ENCODE data around the gene NANOS3. TPM values are rescaled to one million over a fixed set of nuclear protein-coding genes. Genes with fewer than 3 reads are reported as not detected.

Gene NANOS3
- total and polyA plus RNA-seq, 9 of the 15 experiments (the other 6 are each of a cell fraction or from before 2014, with no cell fraction given), result not detected

GRCh38 chr19:13841086-13841961 lies 35.6 kb upstream of the NANOS3 start (continued):
- no peak for TF ChIP-seq ZNF280B (CRISPR knock-in tag; IDR thresholded peaks at IDR 0.05)
- no peak for TF ChIP-seq IRF2 (CRISPR knock-in tag; IDR thresholded peaks at IDR 0.05)
- no peak for TF ChIP-seq ZNF212 (CRISPR knock-in tag; IDR thresholded peaks at IDR 0.05)
- TF ChIP-seq CREB1 (IDR thresholded peaks at IDR 0.05), result no peak
- no peak for TF ChIP-seq CREB1 (CRISPR knock-in tag; IDR thresholded peaks at IDR 0.05)
- peak in 1 of 2 experiments; percentile 36; a peak in 1 of 4 replicates for TF ChIP-seq HDAC1 (IDR thresholded peaks at IDR 0.05)
- no peak for TF ChIP-seq ZNF134 (CRISPR knock-in tag; conservative IDR thresholded peaks at IDR 0.05)
- peak; percentile 48 for TF ChIP-seq POLR2A (conservative IDR thresholded peaks at IDR 0.05)
- TF ChIP-seq ZNF436 (CRISPR knock-in tag; IDR thresholded peaks at IDR 0.05), result no peak
- TF ChIP-seq ZFP30 (CRISPR knock-in tag; IDR thresholded peaks at IDR 0.05; ENCODE audit: borderline replicate concordance), result no peak
- no peak for TF ChIP-seq ZNF253 (CRISPR knock-in tag; conservative IDR thresholded peaks at IDR 0.05)
- peak; percentile 41 to 69; a peak in 2 of 4 replicates for TF ChIP-seq MNT (conservative IDR thresholded peaks at IDR 0.05)
- TF ChIP-seq FOXA3 (CRISPR knock-in tag; conservative IDR thresholded peaks at IDR 0.05 in 1 of 2, IDR thresholded peaks at IDR 0.05 in 1 of 2), result no peak
- no peak for TF ChIP-seq GABPB2 (CRISPR knock-in tag; conservative IDR thresholded peaks at IDR 0.05)
- no peak for TF ChIP-seq PRPF4 (IDR thresholded peaks at IDR 0.05; ENCODE audit: insufficient read depth, low read depth, low read length, poor library complexity, severe bottlenecking)
- TF ChIP-seq DPF2 (IDR thresholded peaks at IDR 0.05), result no peak
- TF ChIP-seq FOXO4 (CRISPR knock-in tag; IDR thresholded peaks at IDR 0.05), result 0 out of 2 replicates have a peak, but pooled peaks have one; percentile 38
- 0 out of 2 replicates have a peak, but pooled peaks have one; percentile 43 for TF ChIP-seq ZBTB17 (CRISPR knock-in tag; IDR thresholded peaks at IDR 0.05)
- TF ChIP-seq U2AF1 (optimal IDR thresholded peaks at IDR 0.05; ENCODE audit: low read depth, low read length), result no peak
- no peak for TF ChIP-seq ZNF316 (IDR thresholded peaks at IDR 0.05)
- TF ChIP-seq RBM17 (IDR thresholded peaks at IDR 0.05; ENCODE audit: borderline replicate concordance, low read depth, low read length), result no peak
- no peak for TF ChIP-seq TCF7 (IDR thresholded peaks at IDR 0.05; ENCODE audit: borderline replicate concordance)
- TF ChIP-seq KLF6 (CRISPR knock-in tag; IDR thresholded peaks at IDR 0.05; ENCODE audit: borderline replicate concordance), result no peak
- no peak for TF ChIP-seq ZNF830 (CRISPR knock-in tag; IDR thresholded peaks at IDR 0.05)
- no peak for TF ChIP-seq BRF1 (IDR thresholded peaks at IDR 0.05; ENCODE audit: borderline replicate concordance, extremely low read depth, insufficient read length)
- TF ChIP-seq ZNF644 (tag; IDR thresholded peaks at IDR 0.05; ENCODE audit: low read depth), result no peak
